AG10803 (cell line): ENCODE data around the gene SSTR4.
A peak's percentile ranks its signal among the peaks of the same experiment; 100 is the strongest.

Experiments
- DNase-seq: peaks from one replicate; pipeline ENCODE4 v3.0.0; 2010; ENCODE audit warnings: low read depth
- H3K4me3 ChIP-seq: 2 replicates; pipeline ENCODE4 v1.5.1; 2011; ENCODE audit warnings: mild to moderate bottlenecking, low read length, control low read depth
- CTCF ChIP-seq: conservative IDR thresholded peaks from 2 replicates; pipeline ENCODE4 v1.5.1; 2011; ENCODE audit warnings: mild to moderate bottlenecking, low read length, control low read depth, inconsistent platforms

SSTR4 gene

GRCh38 chr20:23059001-23059400 lies 23.9 kb downstream of the SSTR4 start:
- H3K4me3 ChIP-seq = no peak overlapping the region
- no peak for DNase-seq
- TF ChIP-seq CTCF = no peak

GRCh38 chr20:23059846-23060245 lies 24.7 kb downstream of the SSTR4 start:
- no peak for TF ChIP-seq CTCF
- H3K4me3 ChIP-seq = no peak overlapping the region
- no peak for DNase-seq

GRCh38 chr20:23060629-23061028 lies 25.5 kb downstream of the SSTR4 start:
- H3K4me3 ChIP-seq = no peak overlapping the region
- no peak for DNase-seq
- no peak for TF ChIP-seq CTCF

- no peak overlapping the region for H3K4me3 ChIP-seq
- no peak for TF ChIP-seq CTCF
- no peak for DNase-seq
These were observed 26.1 kb downstream of the SSTR4 start for GRCh38 chr20:23061262-23061661.

- DNase-seq = peak; percentile 84
- TF ChIP-seq CTCF = peak; percentile 79
These were observed 26.8 kb downstream of the SSTR4 start for GRCh38 chr20:23061734-23062561.

GRCh38 chr20:23062632-23063031 lies 27.5 kb downstream of the SSTR4 start:
- no peak overlapping the region for H3K4me3 ChIP-seq
- no peak for DNase-seq
- TF ChIP-seq CTCF = no peak

More at GRCh38 chr20:23061734-23062561, 26.8 kb downstream of the SSTR4 start:
- no peak overlapping the region for H3K4me3 ChIP-seq

GRCh38 chr20:23063168-23063567 lies 28.1 kb downstream of the SSTR4 start:
- DNase-seq = no peak
- H3K4me3 ChIP-seq = no peak overlapping the region
- no peak for TF ChIP-seq CTCF
